ENCODE data around the gene GATA5.

Gene GATA5

GRCh38 chr20:62458275-62459251 lies 17.2 kb downstream of the GATA5 start:
- TF ChIP-seq EZH2 (IDR thresholded peaks at IDR 0.05; ENCODE audit: borderline replicate concordance, low read length) = no peak
- no peak for TF ChIP-seq CTCF (IDR thresholded peaks at IDR 0.05; ENCODE audit: low read length)

DNA sequence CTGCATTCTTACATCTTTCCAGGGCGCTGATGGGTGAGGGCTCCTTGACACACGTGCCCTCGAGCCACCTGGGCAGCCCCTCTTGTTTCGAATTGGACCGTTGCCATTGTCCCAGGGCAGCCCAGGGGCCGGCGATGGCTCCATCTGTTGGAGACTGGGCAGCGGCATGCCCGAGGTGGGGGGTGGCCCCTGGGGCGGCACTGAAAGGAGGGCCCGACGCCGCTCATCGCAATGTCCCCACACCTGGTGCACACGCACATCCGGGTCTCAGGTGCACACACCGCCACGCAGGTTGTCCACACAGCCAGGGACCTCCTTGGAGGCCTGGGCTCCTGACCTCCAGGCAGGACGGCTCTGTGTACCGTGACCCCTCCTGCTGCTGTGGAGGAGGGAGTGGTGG lies 18.0 kb downstream of the GATA5 start:
- Histone ChIP-seq H3K36me3 (ENCODE audit: insufficient read depth, low read length) (no peaks in the 10 kb centered on the region), H3K4me1 (ENCODE audit: insufficient read depth, low read length, severe bottlenecking) (no peaks in the 10 kb centered on the region), H3K27me3 (ENCODE audit: insufficient read depth, low read length) (0 out of 2 replicates have a peak, but pooled peaks cover 5% of the 10 kb centered on the region), H3K27ac (ENCODE audit: low read depth, low read length, poor library complexity, severe bottlenecking) (no peak overlapping the region), H4K20me1 (ENCODE audit: insufficient read depth, low read length) (no peaks in the 10 kb centered on the region), H3K9me3 (ENCODE audit: low read length) (no peaks in the 10 kb centered on the region), H3K9me2 (ENCODE audit: low read depth, low read length) (no peaks in the 10 kb centered on the region), H2AFZ (ENCODE audit: low read length) (no peak overlapping the region), H3K4me2 (ENCODE audit: low read length) (no peak overlapping the region), H3K79me2 (ENCODE audit: insufficient read depth, low read length) (no peaks in the 10 kb centered on the region), H3K9ac (ENCODE audit: low read length) (no peak overlapping the region), H3K4me3 (ENCODE audit: low read depth, low read length, poor library complexity, severe bottlenecking) (no peak overlapping the region), H3F3A (ENCODE audit: insufficient read depth, low read length) (no peaks in the 10 kb centered on the region)
- TF ChIP-seq CTCF (IDR thresholded peaks at IDR 0.05; ENCODE audit: low read length) (no peak), EZH2 (IDR thresholded peaks at IDR 0.05; ENCODE audit: borderline replicate concordance, low read length) (no peak)

More at GRCh38 chr20:62458275-62459251, 17.2 kb downstream of the GATA5 start:
- no peak overlapping the region for H2AFZ ChIP-seq (ENCODE audit: low read length)
- no peaks in the 10 kb centered on the region for H3K9me3 ChIP-seq (ENCODE audit: low read length)
- H3K27ac ChIP-seq (ENCODE audit: low read depth, low read length, poor library complexity, severe bottlenecking) = no peak overlapping the region
- H3K4me3 ChIP-seq (ENCODE audit: low read depth, low read length, poor library complexity, severe bottlenecking) = no peak overlapping the region
- H3K36me3 ChIP-seq (ENCODE audit: insufficient read depth, low read length) = no peaks in the 10 kb centered on the region
- H3K27me3 ChIP-seq (ENCODE audit: insufficient read depth, low read length) = 0 out of 2 replicates have a peak, but pooled peaks cover 5% of the 10 kb centered on the region
- H3K9ac ChIP-seq (ENCODE audit: low read length) = no peak overlapping the region
- H4K20me1 ChIP-seq (ENCODE audit: insufficient read depth, low read length) = no peaks in the 10 kb centered on the region
- H3K4me1 ChIP-seq (ENCODE audit: insufficient read depth, low read length, severe bottlenecking) = no peaks in the 10 kb centered on the region
- H3K79me2 ChIP-seq (ENCODE audit: insufficient read depth, low read length) = no peaks in the 10 kb centered on the region
- H3K9me2 ChIP-seq (ENCODE audit: low read depth, low read length) = no peaks in the 10 kb centered on the region
- H3F3A ChIP-seq (ENCODE audit: insufficient read depth, low read length) = no peaks in the 10 kb centered on the region
- no peak overlapping the region for H3K4me2 ChIP-seq (ENCODE audit: low read length)

DNA sequence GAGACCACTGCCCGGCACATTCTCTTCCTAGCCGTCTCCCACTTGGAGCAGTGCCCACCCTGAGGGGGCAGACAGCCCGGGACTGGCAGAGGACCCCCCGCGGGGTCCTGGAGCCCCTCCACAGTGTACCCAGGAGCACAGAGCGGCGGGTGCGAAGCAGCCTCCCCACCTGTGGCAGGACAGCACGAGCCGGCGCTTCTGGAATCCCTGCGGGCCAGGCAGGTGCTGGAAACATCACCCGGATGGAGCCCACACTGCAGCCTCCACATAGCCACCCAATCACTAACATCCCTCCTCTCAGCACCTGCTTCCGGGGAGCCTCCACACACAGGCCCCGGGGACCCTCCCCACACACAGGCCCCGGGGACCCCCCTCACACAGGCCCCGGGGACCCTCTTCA lies 18.7 kb downstream of the GATA5 start:
- Histone ChIP-seq H3F3A (ENCODE audit: insufficient read depth, low read length) (no peaks in the 10 kb centered on the region), H3K27ac (ENCODE audit: low read depth, low read length, poor library complexity, severe bottlenecking) (no peak overlapping the region), H3K79me2 (ENCODE audit: insufficient read depth, low read length) (no peaks in the 10 kb centered on the region), H3K27me3 (ENCODE audit: insufficient read depth, low read length) (0 out of 2 replicates have a peak, but pooled peaks cover 5% of the 10 kb centered on the region), H2AFZ (ENCODE audit: low read length) (no peak overlapping the region), H3K36me3 (ENCODE audit: insufficient read depth, low read length) (no peaks in the 10 kb centered on the region), H3K9ac (ENCODE audit: low read length) (no peak overlapping the region), H4K20me1 (ENCODE audit: insufficient read depth, low read length) (no peaks in the 10 kb centered on the region), H3K4me2 (ENCODE audit: low read length) (no peak overlapping the region), H3K4me3 (ENCODE audit: low read depth, low read length, poor library complexity, severe bottlenecking) (no peak overlapping the region), H3K9me3 (ENCODE audit: low read length) (no peaks in the 10 kb centered on the region), H3K9me2 (ENCODE audit: low read depth, low read length) (no peaks in the 10 kb centered on the region), H3K4me1 (ENCODE audit: insufficient read depth, low read length, severe bottlenecking) (no peaks in the 10 kb centered on the region)
- TF ChIP-seq EZH2 (IDR thresholded peaks at IDR 0.05; ENCODE audit: borderline replicate concordance, low read length) (no peak), CTCF (IDR thresholded peaks at IDR 0.05; ENCODE audit: low read length) (no peak)
